Ovary (tissue), 3 donors: ENCODE data around the gene ENPP7.
"Not testable (repeated sequence)": the region's sequence is repeated elsewhere in the genome, so short reads cannot be mapped to it uniquely, and the experiment has no call there.

Experiments used
- EP300 ChIP-seq: sonication (generic); formaldehyde crosslinking; IDR thresholded peaks from one replicate; pipeline ENCODE4 v1.6.1; 2017; ENCODE audit warnings: antibody characterized with exemption
- POLR2A ChIP-seq: fragments of 450-650 bp; IDR thresholded peaks from one replicate; pipeline ENCODE4 v1.6.1; 2017; ENCODE audit warnings: antibody characterized with exemption, mild to moderate bottlenecking, moderate library complexity
- TF ChIP-seq, protein P1 (sequence below), 3 donors: fragments of 450-650 bp in 2 of 3; fragments of 200-600 bp in 1 of 3; IDR thresholded peaks; one replicate each; pipeline versions ENCODE4 v1.5.1 to v1.8.0; 2016 to 2022; ENCODE audit warnings: antibody characterized with exemption in 3 of 3, mild to moderate bottlenecking in 1 of 3
- donor health status: DM: no; HTN: no; CAD: no.

DNA sequence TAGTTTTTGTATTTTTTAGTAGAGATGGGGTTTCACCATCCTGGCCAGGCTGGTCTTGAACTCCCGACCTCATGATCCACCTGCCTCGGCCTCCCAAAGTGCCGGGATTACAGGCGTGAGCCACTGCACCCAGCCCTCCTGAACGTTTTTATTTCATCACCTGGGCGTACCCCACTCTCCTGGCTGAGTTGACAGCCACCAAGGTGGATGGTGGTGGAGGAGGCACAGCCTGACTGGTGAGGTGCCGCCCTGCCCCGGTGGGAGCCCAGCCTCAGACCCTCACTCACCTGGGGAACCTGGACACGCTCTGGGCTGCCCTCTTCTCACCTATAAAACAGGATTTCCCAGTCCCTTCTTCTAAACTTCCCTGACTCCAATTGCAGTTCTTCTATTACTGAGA is 42.0 kb downstream of the ENPP7 start:
- not testable (repeated sequence) for TF ChIP-seq POLR2A, EP300
- TF ChIP-seq, protein P1, sequence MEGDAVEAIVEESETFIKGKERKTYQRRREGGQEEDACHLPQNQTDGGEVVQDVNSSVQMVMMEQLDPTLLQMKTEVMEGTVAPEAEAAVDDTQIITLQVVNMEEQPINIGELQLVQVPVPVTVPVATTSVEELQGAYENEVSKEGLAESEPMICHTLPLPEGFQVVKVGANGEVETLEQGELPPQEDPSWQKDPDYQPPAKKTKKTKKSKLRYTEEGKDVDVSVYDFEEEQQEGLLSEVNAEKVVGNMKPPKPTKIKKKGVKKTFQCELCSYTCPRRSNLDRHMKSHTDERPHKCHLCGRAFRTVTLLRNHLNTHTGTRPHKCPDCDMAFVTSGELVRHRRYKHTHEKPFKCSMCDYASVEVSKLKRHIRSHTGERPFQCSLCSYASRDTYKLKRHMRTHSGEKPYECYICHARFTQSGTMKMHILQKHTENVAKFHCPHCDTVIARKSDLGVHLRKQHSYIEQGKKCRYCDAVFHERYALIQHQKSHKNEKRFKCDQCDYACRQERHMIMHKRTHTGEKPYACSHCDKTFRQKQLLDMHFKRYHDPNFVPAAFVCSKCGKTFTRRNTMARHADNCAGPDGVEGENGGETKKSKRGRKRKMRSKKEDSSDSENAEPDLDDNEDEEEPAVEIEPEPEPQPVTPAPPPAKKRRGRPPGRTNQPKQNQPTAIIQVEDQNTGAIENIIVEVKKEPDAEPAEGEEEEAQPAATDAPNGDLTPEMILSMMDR (IDR thresholded peaks at IDR 0.05), result not testable (repeated sequence)
